RWPE1 (cell line): ENCODE results near the gene HOXD4.

Experiments
- CTCF ChIA-PET: fragments of 350-600 bp; sonication (Branson Sonifier 250); formaldehyde crosslinking; extraction: SDS; loops from one replicate; lab custom pipeline; 2021; lab: Yijun Ruan, JAX
- POLR2A ChIA-PET: fragments of 400-600 bp; formaldehyde crosslinking; extraction: SDS; loops from one replicate; lab custom pipeline; 2020; ENCODE audit warnings: antibody characterized with exemption; ENCODE audit not compliant: low non-redundant PET; lab: Yijun Ruan, JAX
- DNase-seq: peaks from one replicate; pipeline ENCODE4 v3.0.0; 2012; ENCODE audit warnings: low spot score
- H3K27ac ChIP-seq: fragments of 450-650 bp; 2 replicates; pipeline ENCODE4 v1.5.1; 2017
- TF ChIP-seq, protein P1 (sequence below): fragments of 450-650 bp; conservative IDR thresholded peaks from 2 replicates; pipeline ENCODE4 v1.5.1; 2017; ENCODE audit warnings: low read depth, mild to moderate bottlenecking

Gene HOXD4

DNA sequence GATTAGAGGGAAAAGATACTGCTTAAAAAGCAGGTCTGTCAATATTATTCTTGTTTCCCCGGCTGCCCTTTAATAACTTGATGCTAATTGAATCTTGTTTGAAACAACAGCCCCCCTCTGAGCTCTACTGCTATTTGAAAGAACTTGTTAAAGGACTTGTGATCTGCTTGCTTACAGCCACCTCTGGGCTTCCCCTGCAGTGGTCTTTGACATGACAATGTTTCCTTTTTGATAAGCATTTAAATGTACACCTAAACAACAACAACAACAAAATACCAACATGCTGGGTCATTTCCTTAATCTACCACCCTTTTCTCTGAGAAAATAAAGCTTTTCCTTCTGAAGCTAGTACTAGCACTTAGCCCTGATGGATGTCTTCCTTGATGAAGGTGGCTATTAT lies 41.0 kb downstream of the HOXD4 start:
- TF ChIP-seq, protein P1, sequence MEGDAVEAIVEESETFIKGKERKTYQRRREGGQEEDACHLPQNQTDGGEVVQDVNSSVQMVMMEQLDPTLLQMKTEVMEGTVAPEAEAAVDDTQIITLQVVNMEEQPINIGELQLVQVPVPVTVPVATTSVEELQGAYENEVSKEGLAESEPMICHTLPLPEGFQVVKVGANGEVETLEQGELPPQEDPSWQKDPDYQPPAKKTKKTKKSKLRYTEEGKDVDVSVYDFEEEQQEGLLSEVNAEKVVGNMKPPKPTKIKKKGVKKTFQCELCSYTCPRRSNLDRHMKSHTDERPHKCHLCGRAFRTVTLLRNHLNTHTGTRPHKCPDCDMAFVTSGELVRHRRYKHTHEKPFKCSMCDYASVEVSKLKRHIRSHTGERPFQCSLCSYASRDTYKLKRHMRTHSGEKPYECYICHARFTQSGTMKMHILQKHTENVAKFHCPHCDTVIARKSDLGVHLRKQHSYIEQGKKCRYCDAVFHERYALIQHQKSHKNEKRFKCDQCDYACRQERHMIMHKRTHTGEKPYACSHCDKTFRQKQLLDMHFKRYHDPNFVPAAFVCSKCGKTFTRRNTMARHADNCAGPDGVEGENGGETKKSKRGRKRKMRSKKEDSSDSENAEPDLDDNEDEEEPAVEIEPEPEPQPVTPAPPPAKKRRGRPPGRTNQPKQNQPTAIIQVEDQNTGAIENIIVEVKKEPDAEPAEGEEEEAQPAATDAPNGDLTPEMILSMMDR = no peak
- POLR2A ChIA-PET = no interaction called here
- CTCF ChIA-PET = interaction anchor here (0.6 to 0.7 kb wide), 3 partner anchors 75 to 269 kb away, joined by 3 read pairs; no protein-coding TSS in a partner anchor

DNA sequence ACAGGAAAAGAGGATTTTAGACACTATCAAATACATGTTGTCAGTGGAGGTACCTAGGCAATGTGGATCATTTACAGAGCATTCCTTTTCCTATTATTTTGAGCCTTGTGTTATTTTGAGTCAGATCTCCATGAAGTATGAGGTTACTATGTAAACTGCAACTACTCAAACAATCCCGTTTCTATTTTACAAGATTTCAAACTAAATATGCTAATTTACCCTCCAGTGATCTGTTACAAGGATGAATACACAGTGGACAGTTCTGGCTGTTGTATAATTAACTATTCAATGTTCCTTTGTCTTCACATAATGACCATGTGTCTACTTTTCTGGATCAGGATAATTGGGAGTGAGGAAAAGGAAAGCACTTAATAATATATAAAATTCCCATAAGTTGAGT lies 41.7 kb downstream of the HOXD4 start:
- no peak for DNase-seq
- TF ChIP-seq, protein P1 = no peak
- CTCF ChIA-PET = interaction anchor here (0.6 kb wide), 1 partner anchor 74 kb away, joined by 3 read pairs; no protein-coding TSS in a partner anchor
- no peak overlapping the region for H3K27ac ChIP-seq
- POLR2A ChIA-PET = no interaction called here

More for the DNA sequence above, 41.0 kb downstream of the HOXD4 start:
- no peak for DNase-seq
- H3K27ac ChIP-seq = no peak overlapping the region

DNA sequence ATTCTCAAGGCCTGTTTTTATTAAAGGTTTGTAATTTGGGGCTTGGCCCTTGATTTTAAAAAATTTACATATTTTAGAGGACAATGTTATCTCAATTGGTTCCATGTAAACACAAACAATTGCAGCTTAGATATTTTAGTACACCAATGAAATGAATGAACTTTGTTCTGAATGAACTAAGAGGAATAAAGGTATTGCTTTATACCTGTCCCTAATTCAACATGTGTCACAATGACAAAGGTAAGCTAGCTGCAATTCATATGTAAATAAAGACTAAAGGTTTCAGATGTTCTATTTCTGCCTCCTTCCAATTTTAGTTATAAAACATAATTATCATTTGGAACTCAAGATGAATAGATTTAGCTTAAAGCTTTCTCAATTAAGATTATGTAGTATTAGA lies 48.6 kb downstream of the HOXD4 start:
- POLR2A ChIA-PET = interaction anchor here (1.0 kb wide), 1 partner anchor 11 kb away, joined by 3 read pairs; the partner anchor contains the start of gene HOXD1
- TF ChIP-seq, protein P1 = no peak
- H3K27ac ChIP-seq = no peak overlapping the region
- CTCF ChIA-PET = interaction anchor here (0.6 kb wide), 2 partner anchors 126 to 400 kb away, joined by 4 to 7 read pairs; no protein-coding TSS in a partner anchor
- no peak for DNase-seq

DNA sequence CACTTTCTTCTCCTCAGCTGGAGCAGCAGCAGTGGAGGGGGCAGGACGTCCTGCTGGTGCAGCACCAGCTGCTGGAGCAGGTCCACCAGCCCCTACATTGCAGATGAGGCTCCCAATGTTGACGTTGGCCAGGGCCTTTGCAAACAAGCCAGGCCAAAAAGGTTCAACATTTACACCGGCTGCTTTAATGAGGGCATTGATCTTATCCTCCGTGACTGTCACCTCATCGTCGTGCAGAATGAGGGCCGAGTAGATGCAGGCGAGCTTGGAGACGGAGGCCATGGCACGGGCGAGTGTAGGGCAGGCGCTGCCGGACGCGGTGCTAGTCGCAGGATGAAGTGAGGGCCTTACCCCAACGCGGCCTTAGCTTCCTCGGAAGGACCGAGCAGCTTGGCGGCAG lies 49.6 kb downstream of the HOXD4 start:
- CTCF ChIA-PET = no interaction called here
- TF ChIP-seq, protein P1 = no peak
- no peak overlapping the region for H3K27ac ChIP-seq
- no peak for DNase-seq
- POLR2A ChIA-PET = no interaction called here

DNA sequence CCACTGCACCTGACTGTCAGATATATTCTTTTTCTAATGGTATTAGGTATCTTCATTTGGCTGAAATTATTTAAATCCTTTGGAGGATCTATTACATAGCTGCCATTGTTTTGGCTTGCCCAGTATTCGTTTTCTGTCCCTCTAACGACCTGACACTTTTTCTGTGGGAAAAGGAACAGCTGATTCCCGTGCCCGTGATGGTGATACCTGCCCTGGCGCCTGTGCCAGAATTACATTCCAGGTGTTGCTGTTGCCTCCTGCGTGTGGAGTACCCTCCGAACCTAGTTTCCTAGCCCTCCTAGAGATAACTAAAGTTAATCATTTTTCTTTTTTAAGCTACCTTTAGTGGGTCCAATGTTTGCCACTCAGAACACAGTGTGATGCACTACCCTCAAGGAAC lies 51.1 kb downstream of the HOXD4 start:
- ChIA-PET CTCF (no interaction called here), POLR2A (no interaction called here)
- DNase-seq = no peak
- TF ChIP-seq, protein P1 = no peak
- H3K27ac ChIP-seq = no peak overlapping the region
